GM23248 (cell line): ENCODE measurements around the gene NALCN.

Experiments
- EZH2 ChIP-seq: fragments of 200-600 bp; sonication (generic); IDR thresholded peaks from 2 replicates; pipeline ENCODE4 v1.6.1; 2018; ENCODE audit warnings: antibody characterized with exemption, mild to moderate bottlenecking; ENCODE audit not compliant: insufficient read depth, poor library complexity, severe bottlenecking
- EZH2phosphoT487 ChIP-seq: fragments of 200-600 bp; sonication (generic); IDR thresholded peaks from 2 replicates; pipeline ENCODE4 v1.6.1; 2018; ENCODE audit warnings: antibody characterized with exemption, moderate library complexity, mild to moderate bottlenecking, low read depth; ENCODE audit not compliant: insufficient read depth

GRCh38 chr13:101397742-101398141, 18.6 kb downstream of the NALCN start:
- TF ChIP-seq EZH2 (no peak), EZH2phosphoT487 (no peak)
